ENCODE data around the gene CFAP73.

DNA sequence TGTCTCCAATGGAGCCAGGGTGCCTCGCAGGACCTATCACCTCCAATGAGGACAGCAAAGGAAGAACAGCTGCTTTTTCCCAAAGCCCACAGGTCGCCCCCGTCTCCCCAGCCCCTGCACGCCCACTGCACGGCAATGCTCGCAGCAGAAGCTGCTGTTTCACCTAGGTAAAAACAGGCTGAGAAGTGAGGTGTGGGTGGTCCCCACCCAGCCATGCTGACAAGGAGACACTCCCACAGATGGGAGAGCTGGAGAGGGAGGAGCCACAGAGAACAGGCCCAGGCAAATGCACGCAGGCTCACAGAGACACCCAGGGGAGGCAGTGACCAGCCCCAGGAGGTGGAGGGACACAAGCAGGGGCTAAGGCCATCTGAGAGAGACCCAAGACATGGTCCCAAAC is 10.4 kb downstream of the CFAP73 start:
- TF ChIP-seq EZH2phosphoT487 (IDR thresholded peaks at IDR 0.05; ENCODE audit: borderline replicate concordance): no peak
- TF ChIP-seq RAD21 (IDR thresholded peaks at IDR 0.05; ENCODE audit: low read depth): no peak
- TF ChIP-seq, protein P1, sequence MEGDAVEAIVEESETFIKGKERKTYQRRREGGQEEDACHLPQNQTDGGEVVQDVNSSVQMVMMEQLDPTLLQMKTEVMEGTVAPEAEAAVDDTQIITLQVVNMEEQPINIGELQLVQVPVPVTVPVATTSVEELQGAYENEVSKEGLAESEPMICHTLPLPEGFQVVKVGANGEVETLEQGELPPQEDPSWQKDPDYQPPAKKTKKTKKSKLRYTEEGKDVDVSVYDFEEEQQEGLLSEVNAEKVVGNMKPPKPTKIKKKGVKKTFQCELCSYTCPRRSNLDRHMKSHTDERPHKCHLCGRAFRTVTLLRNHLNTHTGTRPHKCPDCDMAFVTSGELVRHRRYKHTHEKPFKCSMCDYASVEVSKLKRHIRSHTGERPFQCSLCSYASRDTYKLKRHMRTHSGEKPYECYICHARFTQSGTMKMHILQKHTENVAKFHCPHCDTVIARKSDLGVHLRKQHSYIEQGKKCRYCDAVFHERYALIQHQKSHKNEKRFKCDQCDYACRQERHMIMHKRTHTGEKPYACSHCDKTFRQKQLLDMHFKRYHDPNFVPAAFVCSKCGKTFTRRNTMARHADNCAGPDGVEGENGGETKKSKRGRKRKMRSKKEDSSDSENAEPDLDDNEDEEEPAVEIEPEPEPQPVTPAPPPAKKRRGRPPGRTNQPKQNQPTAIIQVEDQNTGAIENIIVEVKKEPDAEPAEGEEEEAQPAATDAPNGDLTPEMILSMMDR (IDR thresholded peaks at IDR 0.05 in 2 of 3, conservative IDR thresholded peaks at IDR 0.05 in 1 of 3; ENCODE audit: borderline replicate concordance in 1 of 3, insufficient read depth in 1 of 3, low read depth in 2 of 3, low read length in 2 of 3): no peak
- TF ChIP-seq EZH2 (IDR thresholded peaks at IDR 0.05): no peak

Data from HCT116 (cell line).